ENCODE data around the gene PLXNA4. TPM values are rescaled to one million over a fixed set of nuclear protein-coding genes. Genes with fewer than 3 reads are reported as not detected.

Gene PLXNA4
- total RNA-seq, 1 experiment from 2014 or later: 0.10 TPM

GRCh38 chr7:132437730-132438129 lies 138.5 kb downstream of the PLXNA4 start:
- no peaks in the 10 kb centered on the region for H3K4me1 ChIP-seq (ENCODE audit: control insufficient read depth, insufficient read depth, low read length)
- CTCF ChIA-PET: no interaction called here
- no peak for TF ChIP-seq TCF7L2 (IDR thresholded peaks at IDR 0.05; ENCODE audit: low read depth, low read length)
- no peak for TF ChIP-seq CTCF (IDR thresholded peaks at IDR 0.05)
- no peak for TF ChIP-seq POLR2AphosphoS5 (IDR thresholded peaks at IDR 0.05; ENCODE audit: low read depth, low read length)
- TF ChIP-seq SIN3A (IDR thresholded peaks at IDR 0.05; ENCODE audit: borderline replicate concordance, insufficient read depth, low read depth, low read length): no peak
- TF ChIP-seq REST (IDR thresholded peaks at IDR 0.05; ENCODE audit: insufficient read depth in 1 of 2, low read depth in 2 of 2, low read length in 1 of 2): no peak

GRCh38 chr7:132436121-132436520 lies 140.1 kb downstream of the PLXNA4 start:
- in situ Hi-C loops (cut with HindIII; ENCODE audit: low pct_unique_long_range_greater_than_20kb, low sequenced_read_pairs): no loop called here
- ChIA-PET CTCF (no interaction called here), POLR2A (no interaction called here)
- no peaks in the 10 kb centered on the region for H3K4me1 ChIP-seq (ENCODE audit: control insufficient read depth, insufficient read depth, low read length)
- no peaks in the 10 kb centered on the region for H3K36me3 ChIP-seq (ENCODE audit: control insufficient read depth, insufficient read depth, low read length)
- peaks cover 13% of the 10 kb centered on the region for H3K27me3 ChIP-seq (ENCODE audit: control insufficient read depth, insufficient read depth, low read length)
- no peaks in the 10 kb centered on the region for H3K9me3 ChIP-seq (ENCODE audit: control insufficient read depth, insufficient read depth, low read depth, low read length)
- intact Hi-C loops (cut with micrococcal nuclease; ENCODE audit: unreplicated experiment): no loop called here
- TF ChIP-seq REST (IDR thresholded peaks at IDR 0.05; ENCODE audit: insufficient read depth in 1 of 2, low read depth in 2 of 2, low read length in 1 of 2) (no peak), CTCF (IDR thresholded peaks at IDR 0.05) (no peak), SIN3A (IDR thresholded peaks at IDR 0.05; ENCODE audit: borderline replicate concordance, insufficient read depth, low read depth, low read length) (no peak), TCF7L2 (IDR thresholded peaks at IDR 0.05; ENCODE audit: low read depth, low read length) (no peak), POLR2AphosphoS5 (IDR thresholded peaks at IDR 0.05; ENCODE audit: low read depth, low read length) (no peak)
- no peak for DNase-seq (ENCODE audit: low read depth, low spot score)
- no TSS peak for BruUV-seq (replicated peaks)
- no peak overlapping the region for H3K27ac ChIP-seq (ENCODE audit: low read length)
- no peak for ATAC-seq
- H3K4me3 ChIP-seq (ENCODE audit: low read depth in 2 of 2, low read length in 2 of 2): no peak overlapping the region

More at GRCh38 chr7:132437730-132438129, 138.5 kb downstream of the PLXNA4 start:
- Histone ChIP-seq H3K9me3 (ENCODE audit: control insufficient read depth, insufficient read depth, low read depth, low read length) (no peaks in the 10 kb centered on the region), H3K27ac (ENCODE audit: low read length) (no peak overlapping the region), H3K36me3 (ENCODE audit: control insufficient read depth, insufficient read depth, low read length) (no peaks in the 10 kb centered on the region), H3K4me3 (ENCODE audit: low read depth in 2 of 2, low read length in 2 of 2) (no peak overlapping the region), H3K27me3 (ENCODE audit: control insufficient read depth, insufficient read depth, low read length) (peaks cover 12% of the 10 kb centered on the region)
- DNase-seq (ENCODE audit: low read depth, low spot score): no peak
- no peak for ATAC-seq
- POLR2A ChIA-PET: no interaction called here
- in situ Hi-C loops (cut with HindIII; ENCODE audit: low pct_unique_long_range_greater_than_20kb, low sequenced_read_pairs): no loop called here
- no TSS peak for BruUV-seq (replicated peaks)
- intact Hi-C loops (cut with micrococcal nuclease; ENCODE audit: unreplicated experiment): no loop called here

Data from Panc1 (cell line).